ENCODE data around the gene EFL1.

DNA sequence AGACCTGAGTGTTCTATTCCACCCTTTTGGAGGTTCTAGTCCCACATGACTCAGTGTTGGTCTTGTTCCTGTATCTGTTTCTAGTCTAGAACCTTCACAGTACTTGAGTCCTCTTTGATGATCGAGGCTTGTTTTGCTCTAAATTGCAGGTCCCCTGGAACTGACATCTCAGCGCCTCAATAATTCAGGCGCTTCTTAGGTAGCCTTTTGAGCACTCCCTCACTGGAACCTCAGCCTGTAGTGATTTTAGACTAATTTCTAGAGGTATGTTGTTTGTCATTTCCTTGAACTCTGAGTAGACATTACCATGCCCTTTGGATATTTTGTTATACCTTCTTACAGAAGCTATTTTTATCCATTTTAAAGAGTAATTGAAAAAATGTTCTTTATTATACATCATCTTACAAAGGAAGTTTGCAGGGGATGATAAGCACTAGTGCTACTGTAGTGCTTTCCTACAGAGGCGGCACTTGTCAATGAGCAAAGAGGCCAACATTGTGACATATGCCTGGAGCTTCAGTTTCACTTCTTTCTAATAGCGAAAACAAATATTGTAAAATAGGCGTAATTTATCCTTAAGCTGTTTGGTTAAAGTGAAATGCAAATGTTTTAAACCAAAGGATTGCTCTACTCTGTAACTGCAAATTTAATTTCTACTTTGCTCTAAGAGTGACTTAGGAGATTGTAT, 75.7 kb downstream of the EFL1 start:
- TF ChIP-seq POLR2AphosphoS5 (IDR thresholded peaks at IDR 0.05; ENCODE audit: low read depth), result no peak
- TF ChIP-seq, protein P1, sequence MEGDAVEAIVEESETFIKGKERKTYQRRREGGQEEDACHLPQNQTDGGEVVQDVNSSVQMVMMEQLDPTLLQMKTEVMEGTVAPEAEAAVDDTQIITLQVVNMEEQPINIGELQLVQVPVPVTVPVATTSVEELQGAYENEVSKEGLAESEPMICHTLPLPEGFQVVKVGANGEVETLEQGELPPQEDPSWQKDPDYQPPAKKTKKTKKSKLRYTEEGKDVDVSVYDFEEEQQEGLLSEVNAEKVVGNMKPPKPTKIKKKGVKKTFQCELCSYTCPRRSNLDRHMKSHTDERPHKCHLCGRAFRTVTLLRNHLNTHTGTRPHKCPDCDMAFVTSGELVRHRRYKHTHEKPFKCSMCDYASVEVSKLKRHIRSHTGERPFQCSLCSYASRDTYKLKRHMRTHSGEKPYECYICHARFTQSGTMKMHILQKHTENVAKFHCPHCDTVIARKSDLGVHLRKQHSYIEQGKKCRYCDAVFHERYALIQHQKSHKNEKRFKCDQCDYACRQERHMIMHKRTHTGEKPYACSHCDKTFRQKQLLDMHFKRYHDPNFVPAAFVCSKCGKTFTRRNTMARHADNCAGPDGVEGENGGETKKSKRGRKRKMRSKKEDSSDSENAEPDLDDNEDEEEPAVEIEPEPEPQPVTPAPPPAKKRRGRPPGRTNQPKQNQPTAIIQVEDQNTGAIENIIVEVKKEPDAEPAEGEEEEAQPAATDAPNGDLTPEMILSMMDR (conservative IDR thresholded peaks at IDR 0.05; ENCODE audit: low read depth in 2 of 2), result no peak
- no peak for TF ChIP-seq CREB1 (CRISPR knock-in tag; IDR thresholded peaks at IDR 0.05; ENCODE audit: low read depth)
- TF ChIP-seq EZH2phosphoT487 (IDR thresholded peaks at IDR 0.05; ENCODE audit: unreplicated experiment), result no peak
- TF ChIP-seq, protein P2, sequence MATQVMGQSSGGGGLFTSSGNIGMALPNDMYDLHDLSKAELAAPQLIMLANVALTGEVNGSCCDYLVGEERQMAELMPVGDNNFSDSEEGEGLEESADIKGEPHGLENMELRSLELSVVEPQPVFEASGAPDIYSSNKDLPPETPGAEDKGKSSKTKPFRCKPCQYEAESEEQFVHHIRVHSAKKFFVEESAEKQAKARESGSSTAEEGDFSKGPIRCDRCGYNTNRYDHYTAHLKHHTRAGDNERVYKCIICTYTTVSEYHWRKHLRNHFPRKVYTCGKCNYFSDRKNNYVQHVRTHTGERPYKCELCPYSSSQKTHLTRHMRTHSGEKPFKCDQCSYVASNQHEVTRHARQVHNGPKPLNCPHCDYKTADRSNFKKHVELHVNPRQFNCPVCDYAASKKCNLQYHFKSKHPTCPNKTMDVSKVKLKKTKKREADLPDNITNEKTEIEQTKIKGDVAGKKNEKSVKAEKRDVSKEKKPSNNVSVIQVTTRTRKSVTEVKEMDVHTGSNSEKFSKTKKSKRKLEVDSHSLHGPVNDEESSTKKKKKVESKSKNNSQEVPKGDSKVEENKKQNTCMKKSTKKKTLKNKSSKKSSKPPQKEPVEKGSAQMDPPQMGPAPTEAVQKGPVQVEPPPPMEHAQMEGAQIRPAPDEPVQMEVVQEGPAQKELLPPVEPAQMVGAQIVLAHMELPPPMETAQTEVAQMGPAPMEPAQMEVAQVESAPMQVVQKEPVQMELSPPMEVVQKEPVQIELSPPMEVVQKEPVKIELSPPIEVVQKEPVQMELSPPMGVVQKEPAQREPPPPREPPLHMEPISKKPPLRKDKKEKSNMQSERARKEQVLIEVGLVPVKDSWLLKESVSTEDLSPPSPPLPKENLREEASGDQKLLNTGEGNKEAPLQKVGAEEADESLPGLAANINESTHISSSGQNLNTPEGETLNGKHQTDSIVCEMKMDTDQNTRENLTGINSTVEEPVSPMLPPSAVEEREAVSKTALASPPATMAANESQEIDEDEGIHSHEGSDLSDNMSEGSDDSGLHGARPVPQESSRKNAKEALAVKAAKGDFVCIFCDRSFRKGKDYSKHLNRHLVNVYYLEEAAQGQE (IDR thresholded peaks at IDR 0.05; ENCODE audit: unreplicated experiment), result no peak
- no peak for TF ChIP-seq EZH2 (IDR thresholded peaks at IDR 0.05; ENCODE audit: low read depth, unreplicated experiment)
- TF ChIP-seq JUNB (IDR thresholded peaks at IDR 0.05; ENCODE audit: unreplicated experiment), result no peak
- no peak for TF ChIP-seq ZNF331 (CRISPR knock-in tag; IDR thresholded peaks at IDR 0.05; ENCODE audit: low read depth)
- TF ChIP-seq, protein P3, sequence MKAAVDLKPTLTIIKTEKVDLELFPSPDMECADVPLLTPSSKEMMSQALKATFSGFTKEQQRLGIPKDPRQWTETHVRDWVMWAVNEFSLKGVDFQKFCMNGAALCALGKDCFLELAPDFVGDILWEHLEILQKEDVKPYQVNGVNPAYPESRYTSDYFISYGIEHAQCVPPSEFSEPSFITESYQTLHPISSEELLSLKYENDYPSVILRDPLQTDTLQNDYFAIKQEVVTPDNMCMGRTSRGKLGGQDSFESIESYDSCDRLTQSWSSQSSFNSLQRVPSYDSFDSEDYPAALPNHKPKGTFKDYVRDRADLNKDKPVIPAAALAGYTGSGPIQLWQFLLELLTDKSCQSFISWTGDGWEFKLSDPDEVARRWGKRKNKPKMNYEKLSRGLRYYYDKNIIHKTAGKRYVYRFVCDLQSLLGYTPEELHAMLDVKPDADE (IDR thresholded peaks at IDR 0.05), result no peak

Measured in GM23338 (cell line).